HG02943 (cell line): ENCODE results near the gene RANGAP1.
A peak's percentile ranks its signal among the peaks of the same experiment; 100 is the strongest.

Experiments used
- ATAC-seq: cut with Tn5 transposase; IDR thresholded peaks from one replicate; pipeline ENCODE4 v1.9.1; 2021; ENCODE audit warnings: mild to moderate bottlenecking, low read depth, moderate library complexity; ENCODE audit not compliant: unreplicated experiment

The RANGAP1 gene, protein sequence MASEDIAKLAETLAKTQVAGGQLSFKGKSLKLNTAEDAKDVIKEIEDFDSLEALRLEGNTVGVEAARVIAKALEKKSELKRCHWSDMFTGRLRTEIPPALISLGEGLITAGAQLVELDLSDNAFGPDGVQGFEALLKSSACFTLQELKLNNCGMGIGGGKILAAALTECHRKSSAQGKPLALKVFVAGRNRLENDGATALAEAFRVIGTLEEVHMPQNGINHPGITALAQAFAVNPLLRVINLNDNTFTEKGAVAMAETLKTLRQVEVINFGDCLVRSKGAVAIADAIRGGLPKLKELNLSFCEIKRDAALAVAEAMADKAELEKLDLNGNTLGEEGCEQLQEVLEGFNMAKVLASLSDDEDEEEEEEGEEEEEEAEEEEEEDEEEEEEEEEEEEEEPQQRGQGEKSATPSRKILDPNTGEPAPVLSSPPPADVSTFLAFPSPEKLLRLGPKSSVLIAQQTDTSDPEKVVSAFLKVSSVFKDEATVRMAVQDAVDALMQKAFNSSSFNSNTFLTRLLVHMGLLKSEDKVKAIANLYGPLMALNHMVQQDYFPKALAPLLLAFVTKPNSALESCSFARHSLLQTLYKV

DNA sequence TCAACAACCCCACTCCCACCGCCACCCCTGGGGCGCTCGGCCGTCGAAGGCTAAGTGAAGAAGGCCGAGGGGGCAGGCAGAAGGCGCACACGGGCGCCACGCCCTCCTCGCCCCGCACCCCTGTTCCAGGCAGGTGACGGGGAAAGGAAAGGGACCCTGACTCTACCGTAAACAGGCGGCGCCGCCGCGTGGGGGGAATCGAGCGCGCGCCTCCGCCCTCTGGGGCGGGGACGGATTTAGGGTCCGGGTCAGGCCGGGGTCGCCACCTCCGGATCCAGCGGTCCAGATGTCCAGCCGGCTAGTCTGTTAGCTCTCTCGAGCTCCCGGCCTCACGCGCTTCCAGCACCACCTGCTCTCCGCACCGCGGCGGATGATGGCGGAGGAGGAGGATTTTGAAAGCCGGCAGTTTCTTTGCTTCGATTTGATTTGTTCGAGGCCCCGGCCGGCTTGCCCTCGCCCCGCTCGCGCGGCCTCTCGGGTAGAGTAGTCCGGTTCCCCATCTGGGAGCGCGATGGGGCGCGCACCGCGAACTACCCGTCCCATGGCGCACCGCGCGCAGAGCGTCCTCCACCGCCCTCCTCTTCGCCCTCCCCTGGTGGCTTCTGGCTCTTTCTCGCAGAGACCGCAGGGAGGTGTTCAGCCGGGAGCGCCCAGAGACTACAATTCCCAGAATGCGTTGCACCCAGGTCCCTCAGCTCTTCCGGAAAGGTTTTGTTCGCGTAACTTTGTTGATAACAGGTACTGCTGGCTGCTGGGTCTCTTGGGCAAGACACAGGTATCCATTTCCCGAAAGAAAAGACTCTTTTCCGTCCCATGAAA, at the start of gene RANGAP1:
Gene RANGAP1 (minus strand): TSS at position 368 of the 819 bp plus-strand sequence. CDS start 5,143 bp downstream, outside the sequence.
- ATAC-seq: peak; percentile 89

DNA sequence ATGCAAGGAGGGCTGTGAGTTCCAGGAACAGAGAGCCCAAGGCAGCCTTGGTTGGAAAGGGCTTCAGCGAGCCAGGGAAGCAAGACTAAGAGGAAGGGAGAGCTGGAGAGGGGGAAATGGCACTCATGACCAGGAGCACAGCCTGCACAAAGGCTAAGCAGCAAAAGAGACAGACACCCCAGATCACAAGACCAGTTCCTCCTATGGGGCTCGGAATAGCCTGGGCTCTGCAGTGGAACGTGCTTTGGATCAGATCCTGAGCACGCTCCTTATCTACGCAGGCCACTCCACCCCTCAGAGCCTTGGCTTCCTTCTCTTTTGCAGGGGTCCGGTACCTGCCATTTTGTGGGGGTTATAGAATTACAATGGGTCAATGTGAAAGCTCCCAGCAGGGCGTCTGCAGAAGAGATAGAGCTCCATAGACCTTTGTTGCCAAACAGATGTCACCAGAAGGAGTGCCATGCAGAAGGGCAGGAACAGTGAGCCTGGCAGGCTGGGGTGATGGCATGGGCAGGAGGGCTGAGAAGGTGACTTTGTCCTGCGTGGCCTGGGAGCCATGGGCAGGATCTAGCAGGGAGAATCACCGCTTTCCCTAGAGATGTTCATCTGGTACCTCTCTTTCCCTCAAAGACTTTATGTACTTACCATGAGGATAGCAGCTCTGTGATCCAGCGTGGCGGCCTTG, 49.1 kb upstream of the RANGAP1 start:
- ATAC-seq: no peak

DNA sequence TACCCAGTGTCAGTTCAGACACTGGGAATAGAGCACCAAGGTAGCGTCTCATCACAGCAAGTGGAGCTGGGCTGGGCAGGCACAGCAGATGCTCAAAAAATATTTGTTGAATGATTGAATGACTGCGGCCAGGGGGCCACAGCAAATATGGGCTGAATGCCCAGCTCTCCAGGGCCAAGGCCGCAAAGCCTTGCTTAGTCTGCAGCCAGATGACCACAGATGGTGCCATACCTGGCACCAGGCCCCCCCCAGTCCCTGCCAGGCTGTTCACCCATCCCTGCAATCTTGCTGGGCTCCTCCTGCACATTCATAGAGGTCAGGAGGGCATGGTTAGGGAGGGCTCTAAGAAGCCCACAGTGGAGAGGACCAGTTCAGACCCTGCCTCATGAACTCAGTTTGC, 48.2 kb upstream of the RANGAP1 start:
- no peak for ATAC-seq

DNA sequence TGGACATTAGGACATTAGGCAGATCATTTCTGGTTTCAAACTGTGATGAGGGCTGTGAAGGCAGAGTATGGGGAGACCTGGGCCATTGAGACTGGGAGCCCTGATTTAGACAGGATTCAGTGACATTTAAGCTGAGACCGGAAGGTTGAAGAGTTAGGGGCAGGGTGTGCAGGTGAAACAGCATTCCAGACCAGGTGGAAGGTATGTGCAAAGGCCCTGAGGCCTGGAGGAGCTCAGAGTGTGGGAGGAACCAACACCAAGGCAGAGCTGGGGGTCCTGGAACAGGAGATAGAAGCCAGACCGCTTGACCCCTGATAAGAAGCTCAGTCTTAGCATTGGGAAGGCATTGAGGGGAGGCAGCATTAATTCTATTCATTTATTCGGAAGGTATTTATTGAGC, 47.8 kb upstream of the RANGAP1 start:
- ATAC-seq: no peak

DNA sequence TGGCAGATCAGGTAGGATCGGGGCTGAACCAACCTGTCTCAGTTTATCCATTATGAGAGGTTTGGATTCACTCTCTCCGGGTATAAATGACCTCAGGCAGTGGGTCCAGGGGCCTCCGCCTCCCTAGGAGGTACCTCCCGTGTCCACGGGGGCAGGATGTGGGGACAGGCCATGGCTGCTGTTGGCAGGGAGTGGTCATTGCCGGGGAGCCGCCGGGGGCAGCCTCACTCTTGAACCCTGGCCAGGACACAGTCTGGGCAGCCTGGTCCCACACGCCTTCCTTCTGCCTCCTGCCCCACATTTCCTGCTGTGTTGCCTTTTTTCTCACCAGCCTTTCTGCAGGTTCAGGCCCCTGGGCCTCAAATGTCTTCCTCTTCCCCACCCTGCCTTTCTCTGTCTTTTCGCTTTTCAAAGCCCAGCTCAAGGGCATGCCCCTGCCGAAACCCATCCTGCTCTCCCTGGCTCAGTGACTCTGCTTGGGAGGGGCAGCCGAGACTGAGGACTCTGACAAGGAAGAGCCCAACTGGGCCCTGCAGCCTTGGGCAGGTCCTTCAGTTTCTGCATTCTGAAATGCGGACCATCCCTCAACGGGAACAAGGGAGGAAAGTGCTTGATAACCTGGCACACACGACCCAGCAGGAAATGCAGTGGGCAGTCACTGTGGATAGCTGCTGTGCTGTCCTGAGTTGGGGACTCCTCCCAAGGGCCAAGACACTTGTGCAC, 46.4 kb upstream of the RANGAP1 start:
- no peak for ATAC-seq

DNA sequence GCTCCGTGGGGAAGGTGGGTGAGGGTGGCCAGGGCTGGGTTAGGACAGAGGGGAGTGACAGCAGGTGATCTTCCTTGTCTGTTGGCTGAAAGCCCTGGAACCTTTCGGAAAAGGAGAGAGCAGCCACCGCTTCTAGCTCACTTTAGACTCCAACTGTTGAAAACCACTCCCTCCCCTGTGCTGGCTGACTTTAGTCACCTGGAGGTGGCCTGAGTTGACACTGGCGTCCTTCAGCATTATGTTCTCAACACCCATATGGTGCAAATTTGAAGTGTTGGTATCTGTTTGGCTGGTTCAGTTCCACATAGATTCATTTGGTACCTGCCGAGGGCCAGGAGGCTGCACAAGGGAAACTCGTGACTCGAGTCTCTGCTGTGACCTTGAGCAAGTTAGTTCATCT, 44.2 kb upstream of the RANGAP1 start:
- ATAC-seq: no peak

DNA sequence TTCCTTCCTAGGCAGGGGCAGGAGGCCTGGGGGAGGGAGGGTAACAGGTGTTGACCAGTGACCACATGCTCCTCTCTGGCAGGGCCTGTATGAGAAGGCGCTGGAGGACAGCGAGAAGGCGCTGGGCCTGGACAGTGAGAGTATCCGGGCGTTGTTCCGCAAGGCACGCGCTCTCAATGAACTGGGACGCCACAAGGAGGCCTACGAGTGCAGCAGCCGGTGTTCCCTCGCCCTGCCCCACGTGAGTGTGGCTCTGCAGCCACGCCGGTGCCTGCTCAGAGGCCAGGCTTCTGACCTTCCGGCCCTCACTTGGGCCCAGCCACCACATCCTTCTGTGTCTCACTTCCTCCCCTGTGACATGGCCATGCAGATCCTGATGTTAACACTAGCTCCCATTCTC, 41.1 kb upstream of the RANGAP1 start:
- no peak for ATAC-seq

DNA sequence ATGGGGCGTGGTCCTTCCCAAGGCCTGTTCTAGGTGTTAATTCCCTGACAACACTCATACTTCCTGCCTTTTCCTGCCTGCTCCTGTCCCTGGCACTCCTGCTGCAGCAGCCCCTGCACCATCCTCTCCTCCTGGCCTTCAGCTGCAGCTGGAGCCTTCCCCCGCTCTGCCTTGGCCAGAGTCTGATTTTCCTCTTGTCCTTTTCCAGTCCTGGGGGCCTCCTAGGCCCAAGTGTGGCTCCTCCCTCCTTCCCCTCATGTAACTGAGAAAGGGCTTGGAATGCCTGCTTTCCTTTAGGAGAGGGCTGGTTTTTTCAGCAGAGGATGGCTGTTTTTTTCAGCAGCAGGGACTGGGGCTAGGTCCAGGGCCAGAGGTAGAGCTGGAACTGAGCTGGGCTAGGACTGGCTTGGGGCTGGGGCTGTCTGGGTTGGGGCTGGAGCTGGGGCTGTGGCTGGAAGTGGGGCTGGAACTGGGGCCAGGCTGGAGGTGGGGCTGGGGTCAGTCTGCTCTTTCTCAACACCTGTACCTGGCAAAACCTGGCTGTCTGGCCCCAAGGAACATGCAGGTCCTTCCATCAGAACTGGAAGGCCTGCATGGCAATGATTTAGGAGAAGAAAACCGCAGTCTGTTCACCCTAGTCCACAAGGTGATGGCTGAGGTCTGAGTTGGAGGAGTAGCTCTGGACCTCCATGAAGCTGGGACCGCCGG, 39.0 kb upstream of the RANGAP1 start:
- ATAC-seq: no peak

DNA sequence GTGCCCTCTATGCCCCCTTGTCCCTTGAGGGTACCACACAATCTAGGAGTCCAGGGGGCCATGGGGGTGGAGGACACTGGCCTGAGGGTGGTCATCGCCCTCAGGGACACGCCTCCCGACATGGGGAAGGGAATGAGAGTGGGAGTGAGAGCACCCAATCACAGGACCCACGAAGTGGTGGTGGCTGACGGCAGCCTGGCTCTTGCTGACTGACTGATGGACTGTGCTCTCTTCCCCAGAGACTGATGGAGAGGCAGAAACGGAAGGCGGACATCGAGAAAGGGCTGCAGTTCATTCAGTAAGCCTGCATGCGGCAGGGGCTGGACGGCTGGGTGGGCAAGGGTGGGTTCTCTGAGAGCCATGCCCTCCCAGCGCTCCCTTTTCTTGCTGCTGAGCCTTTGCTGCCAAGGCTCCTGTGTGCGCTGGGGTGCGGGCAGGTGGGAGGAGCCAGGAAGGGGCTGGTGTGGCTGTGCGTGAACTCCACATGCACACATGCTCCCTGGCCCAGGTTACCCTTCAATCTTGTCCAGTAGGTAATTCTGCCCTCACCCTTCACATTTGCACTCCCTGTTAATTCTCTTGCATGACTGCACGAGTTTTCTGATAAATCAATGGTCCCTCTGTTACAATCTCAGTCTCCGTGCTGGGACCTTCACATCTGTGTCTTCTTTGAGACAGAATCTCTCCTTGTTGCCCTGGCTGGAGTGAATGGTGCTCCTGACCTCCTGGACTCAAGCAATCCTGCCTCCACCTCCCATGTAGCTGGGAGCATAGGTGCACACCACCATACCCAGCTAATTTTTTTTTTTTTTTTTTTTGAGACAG, 34.6 kb upstream of the RANGAP1 start:
- ATAC-seq: no peak

DNA sequence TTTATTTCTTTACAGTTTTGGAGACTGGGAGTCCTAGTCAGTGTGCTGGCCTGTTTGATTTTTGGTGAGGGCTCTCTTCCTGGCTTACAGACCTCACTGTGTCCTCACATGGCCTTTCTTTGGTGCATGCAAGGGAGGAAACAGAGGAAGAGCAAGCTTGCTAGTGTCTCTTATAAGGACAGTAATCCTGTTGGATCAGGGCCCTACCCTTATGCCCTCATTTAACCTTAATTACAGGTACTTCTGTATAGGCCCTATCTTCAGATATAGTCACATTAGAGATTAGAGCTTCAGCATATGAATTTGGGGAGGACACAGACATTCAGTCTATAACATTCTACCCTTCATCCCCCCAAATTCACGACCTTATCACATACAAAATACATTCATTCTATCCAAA, 29.6 kb upstream of the RANGAP1 start:
- ATAC-seq: no peak

DNA sequence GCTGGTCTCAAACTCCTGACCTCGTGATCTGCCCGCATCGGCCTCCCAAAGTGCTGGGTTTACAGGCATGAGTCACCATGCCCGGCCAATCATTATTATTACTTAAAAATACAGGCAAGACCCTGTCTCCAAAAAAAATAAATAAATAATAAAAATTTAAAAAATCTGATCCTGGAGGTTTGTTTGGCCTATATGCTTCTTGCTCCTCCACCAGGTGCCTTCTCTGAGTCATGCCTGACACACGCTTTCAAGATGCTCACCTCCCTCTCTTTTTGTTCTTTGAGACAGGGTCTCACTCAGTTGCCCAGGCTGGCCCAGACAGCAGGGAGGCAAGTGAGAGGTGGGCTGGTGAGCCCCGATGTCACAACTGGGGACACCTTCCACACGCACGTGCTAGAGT, 28.8 kb upstream of the RANGAP1 start:
- ATAC-seq: no peak

DNA sequence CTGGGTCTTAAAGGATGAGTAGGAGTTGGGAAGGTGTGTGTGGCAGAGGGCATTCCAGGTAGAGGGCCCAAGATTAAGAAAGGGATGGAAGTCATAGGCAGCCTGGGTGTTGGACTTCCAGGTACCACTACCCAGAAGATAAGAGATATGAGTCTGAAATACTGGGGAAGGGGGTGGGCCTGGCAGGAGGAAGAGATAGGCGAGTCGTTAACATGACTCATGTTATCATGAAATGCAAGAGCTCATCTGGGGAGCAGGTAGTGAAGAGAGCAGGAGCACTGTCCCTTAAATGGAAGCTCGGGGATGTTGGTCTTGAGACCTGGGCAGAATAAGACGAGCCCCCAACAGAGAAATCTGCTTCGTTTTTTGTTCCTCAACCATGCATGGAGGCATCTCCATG, 25.5 kb upstream of the RANGAP1 start:
- ATAC-seq: no peak

DNA sequence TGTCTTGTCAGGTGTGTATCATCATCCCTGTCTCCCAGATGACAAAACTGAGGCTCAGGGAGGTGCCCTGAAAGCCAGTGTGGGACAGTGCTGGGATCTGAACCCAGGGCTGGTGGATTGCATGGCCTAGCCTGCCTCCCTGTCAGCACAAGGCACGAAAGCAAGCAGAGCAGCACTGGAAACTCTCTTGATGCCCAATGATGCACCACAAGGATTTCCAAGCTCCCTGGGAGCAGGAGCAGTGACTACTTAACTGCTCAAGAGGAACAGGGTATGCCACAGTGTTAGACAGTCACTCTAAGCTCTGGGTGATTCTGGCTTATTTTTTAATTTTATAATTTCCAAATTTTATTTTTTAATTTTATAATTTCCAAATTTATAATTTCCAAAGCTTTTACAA, 24.3 kb upstream of the RANGAP1 start:
- ATAC-seq: no peak

DNA sequence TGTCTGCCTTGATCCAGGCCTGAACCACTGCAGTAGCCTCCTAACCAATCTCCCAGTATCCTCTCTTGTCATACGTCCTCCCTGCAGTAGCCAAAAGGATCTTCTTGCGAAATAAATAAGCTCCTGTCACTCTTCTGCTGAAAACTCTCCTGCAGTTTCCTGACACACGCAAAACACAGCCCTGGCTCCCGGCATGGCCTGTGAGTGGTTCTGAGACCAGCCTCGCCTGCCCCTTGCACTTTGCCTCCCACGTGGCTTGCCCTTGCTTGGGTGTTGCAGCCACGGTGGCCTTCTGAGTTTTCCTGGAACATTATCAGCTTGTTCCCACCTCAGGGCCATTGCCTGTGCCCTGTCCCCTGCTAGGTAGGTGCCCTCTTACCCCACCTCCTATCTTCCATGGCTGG, 22.6 kb upstream of the RANGAP1 start:
- no peak for ATAC-seq

DNA sequence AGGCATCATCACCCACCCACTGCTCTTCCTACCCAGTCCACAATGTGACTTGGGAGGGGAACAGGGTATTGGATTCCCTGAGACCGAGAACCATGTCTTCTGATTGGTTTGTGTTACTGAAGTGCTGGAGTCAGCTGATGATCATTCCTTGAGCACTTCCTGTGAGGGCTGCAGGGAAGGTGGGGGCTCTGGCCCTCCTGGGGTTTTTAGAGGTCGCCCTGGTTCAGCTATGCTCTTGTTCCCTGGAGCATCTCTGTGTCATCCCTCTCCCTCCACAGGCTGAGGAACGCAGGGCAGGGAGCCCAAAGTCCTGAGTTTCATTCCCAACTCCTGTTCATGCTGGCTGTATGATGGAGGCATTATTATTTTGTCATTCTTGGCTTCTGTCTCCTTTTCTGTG, 22.1 kb upstream of the RANGAP1 start:
- ATAC-seq: no peak

DNA sequence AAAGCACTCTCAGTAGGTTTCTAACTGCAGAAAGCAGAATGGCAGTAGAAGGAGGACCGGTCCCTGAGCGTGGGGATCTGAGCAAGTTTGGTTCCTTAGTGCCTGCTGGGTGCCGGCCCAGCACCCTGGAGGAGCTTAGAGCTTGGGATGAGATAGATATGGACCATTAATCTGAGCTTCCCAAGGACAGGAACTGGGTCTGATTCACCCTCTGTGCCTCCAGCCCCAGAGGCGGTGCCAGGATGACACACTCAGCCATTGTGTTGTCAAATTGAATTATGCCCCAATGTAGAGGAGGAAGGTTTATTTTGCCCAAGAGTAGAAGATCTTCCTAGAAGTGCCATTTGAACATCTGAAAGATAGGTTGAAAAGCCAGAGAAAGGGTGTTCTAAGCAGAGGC, 19.7 kb upstream of the RANGAP1 start:
- ATAC-seq: no peak

DNA sequence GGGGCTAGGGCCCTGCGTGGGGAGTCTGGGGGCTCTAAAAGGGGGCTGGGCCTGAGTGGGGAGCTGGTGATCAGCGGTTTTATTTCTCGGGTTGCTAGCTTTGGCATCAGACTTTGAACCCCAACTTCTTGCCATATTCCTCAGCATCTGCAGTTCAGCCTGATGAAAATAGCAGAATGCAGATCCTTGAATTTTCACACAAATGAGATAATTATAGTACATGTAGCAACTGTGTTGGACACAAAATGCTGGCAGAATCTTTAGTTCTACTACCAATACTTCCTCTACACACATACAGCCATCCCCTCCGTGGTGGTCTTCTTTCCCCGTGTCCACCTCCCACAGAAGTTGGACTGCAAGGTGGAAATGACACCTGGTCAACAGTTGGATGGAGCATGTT, 16.8 kb upstream of the RANGAP1 start:
- ATAC-seq: no peak

DNA sequence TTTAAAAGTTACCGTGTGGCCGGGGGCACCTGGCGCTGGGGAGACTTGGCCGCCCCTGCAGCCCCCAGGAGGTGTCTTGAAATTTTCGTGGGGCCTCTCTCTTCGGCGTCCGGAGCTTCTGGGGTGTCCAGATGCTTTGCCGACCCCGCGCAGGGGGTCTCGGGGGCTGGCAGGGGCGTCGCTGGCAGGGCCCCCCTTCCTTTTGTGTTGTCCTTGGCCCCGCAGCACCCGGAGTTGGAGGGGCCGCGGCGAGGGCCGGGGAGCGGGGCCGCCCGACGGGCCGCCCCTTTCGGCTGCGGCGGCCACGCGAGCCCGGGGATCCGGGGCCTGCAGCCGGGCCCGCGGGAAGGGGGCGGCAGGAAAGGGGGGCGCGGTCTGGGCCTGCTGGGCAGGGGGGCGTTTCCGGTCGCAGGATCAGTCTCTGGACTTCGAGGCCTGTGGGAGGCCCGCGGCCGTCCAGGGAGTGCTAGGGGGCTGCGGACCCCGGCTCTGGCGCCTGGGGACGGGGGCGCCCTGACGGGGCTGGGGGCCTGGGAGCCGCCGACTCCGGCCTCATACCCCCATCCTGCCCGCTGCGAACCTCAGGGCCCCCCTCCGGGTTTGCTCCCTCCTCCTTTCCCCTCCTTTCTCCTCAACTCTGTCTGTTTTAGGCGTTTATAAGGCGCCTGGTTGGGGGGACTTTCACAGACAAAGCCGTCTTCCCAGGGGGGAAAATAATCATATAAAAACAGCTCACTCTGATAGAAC, 16.2 kb upstream of the RANGAP1 start:
- no peak for ATAC-seq
